Measurements from ENCODE around the gene DAD1.
"Not testable (repeated sequence)": the region's sequence is repeated elsewhere in the genome, so short reads cannot be mapped to it uniquely, and the experiment has no call there.

DNA sequence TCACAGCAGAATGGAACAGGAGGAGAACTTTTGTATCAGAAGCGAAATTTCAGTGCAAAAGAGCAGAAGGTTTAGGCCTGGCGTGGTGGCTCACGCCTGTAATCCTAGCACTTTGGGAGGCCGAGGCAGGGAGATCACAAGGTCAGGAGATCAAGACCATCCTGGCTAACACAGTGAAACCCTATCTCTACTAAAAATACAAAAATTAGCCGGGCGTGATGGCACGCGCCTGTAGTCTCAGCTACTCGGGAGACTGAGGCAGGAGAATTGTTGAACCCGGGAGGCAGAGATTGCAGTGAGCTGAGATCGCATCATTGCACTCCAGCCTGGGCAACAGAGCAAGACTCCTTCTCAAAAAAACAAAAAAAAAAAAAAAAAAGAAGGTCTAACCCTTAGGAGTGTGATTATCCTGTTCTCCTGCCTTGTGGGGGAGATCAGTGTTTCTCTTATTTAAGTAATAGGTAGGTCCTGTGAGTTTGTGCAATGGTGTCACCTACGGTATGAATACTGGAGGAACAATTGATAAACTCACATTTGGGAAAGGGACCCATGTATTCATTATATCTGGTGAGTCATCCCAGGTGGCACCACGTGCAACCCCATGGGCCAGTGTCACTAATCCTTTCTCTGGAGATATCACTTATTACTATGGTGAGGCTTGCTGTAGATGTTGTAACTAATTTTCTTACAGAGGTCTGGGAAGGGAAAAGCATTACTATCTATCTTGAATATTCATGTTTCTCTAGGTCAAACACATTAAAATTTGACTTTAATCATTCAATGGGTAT, 45.3 kb downstream of the DAD1 start:
- TF ChIP-seq POLR2A, POLR2AphosphoS5, EP300 (IDR thresholded peaks at IDR 0.05): not testable (repeated sequence)
- TF ChIP-seq, protein P1, sequence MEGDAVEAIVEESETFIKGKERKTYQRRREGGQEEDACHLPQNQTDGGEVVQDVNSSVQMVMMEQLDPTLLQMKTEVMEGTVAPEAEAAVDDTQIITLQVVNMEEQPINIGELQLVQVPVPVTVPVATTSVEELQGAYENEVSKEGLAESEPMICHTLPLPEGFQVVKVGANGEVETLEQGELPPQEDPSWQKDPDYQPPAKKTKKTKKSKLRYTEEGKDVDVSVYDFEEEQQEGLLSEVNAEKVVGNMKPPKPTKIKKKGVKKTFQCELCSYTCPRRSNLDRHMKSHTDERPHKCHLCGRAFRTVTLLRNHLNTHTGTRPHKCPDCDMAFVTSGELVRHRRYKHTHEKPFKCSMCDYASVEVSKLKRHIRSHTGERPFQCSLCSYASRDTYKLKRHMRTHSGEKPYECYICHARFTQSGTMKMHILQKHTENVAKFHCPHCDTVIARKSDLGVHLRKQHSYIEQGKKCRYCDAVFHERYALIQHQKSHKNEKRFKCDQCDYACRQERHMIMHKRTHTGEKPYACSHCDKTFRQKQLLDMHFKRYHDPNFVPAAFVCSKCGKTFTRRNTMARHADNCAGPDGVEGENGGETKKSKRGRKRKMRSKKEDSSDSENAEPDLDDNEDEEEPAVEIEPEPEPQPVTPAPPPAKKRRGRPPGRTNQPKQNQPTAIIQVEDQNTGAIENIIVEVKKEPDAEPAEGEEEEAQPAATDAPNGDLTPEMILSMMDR (IDR thresholded peaks at IDR 0.05), result not testable (repeated sequence)

Measured in sigmoid colon (tissue), 4 donors.